Glutamatergic neuron (in vitro differentiated cells): ENCODE measurements around the gene YIPF7. TPM values are rescaled to one million over a fixed set of nuclear protein-coding genes. Genes with fewer than 3 reads are reported as not detected.

Experiments used
- DNase-seq: peaks from one replicate; pipeline ENCODE4 v3.0.0; 2022
- H3K27ac Mint-ChIP-seq: one replicate; pipeline ENCODE4 v1.8.0; 2020; ENCODE audit warnings: mild to moderate bottlenecking, mixed read lengths, inconsistent platforms; ENCODE audit not compliant: unreplicated experiment
- H3K27me3 Mint-ChIP-seq: one replicate; pipeline ENCODE4 v1.8.0; 2020; ENCODE audit warnings: mild to moderate bottlenecking, moderate library complexity, mixed read lengths, inconsistent platforms; ENCODE audit not compliant: unreplicated experiment
- H3K36me3 Mint-ChIP-seq: one replicate; pipeline ENCODE4 v1.8.0; 2020; ENCODE audit warnings: mild to moderate bottlenecking, mixed read lengths, inconsistent platforms; ENCODE audit not compliant: unreplicated experiment
- H3K4me1 Mint-ChIP-seq: one replicate; pipeline ENCODE4 v1.8.0; 2020; ENCODE audit warnings: mild to moderate bottlenecking, low read depth, mixed read lengths, inconsistent platforms; ENCODE audit not compliant: unreplicated experiment
- H3K4me3 Mint-ChIP-seq: one replicate; pipeline ENCODE4 v1.8.0; 2020; ENCODE audit warnings: mild to moderate bottlenecking, mixed read lengths, inconsistent platforms; ENCODE audit not compliant: unreplicated experiment
- H3K9me3 Mint-ChIP-seq: one replicate; pipeline ENCODE4 v1.8.0; 2020; ENCODE audit warnings: mild to moderate bottlenecking, moderate library complexity, mixed read lengths, inconsistent platforms; ENCODE audit not compliant: unreplicated experiment
- total RNA-seq: library from RNA; stranded (reverse); fragmentation: NEBNext Ultra II Directional; extraction: Animal tissue kit (Norgen Biotek cat#: 25700); gene quantifications from one replicate; pipeline ENCODE4 v1.2.1, GENCODE V29; 2021; ENCODE audit not compliant: unreplicated experiment
- TF ChIP-seq, protein P1 (sequence below): fragments of 200-600 bp; sonication (generic); IDR thresholded peaks from one replicate; pipeline ENCODE4 v1.5.0; 2021; ENCODE audit not compliant: partially characterized antibody, unreplicated experiment

Gene YIPF7
- total RNA-seq, 1 donor from 2014 or later = not detected

DNA sequence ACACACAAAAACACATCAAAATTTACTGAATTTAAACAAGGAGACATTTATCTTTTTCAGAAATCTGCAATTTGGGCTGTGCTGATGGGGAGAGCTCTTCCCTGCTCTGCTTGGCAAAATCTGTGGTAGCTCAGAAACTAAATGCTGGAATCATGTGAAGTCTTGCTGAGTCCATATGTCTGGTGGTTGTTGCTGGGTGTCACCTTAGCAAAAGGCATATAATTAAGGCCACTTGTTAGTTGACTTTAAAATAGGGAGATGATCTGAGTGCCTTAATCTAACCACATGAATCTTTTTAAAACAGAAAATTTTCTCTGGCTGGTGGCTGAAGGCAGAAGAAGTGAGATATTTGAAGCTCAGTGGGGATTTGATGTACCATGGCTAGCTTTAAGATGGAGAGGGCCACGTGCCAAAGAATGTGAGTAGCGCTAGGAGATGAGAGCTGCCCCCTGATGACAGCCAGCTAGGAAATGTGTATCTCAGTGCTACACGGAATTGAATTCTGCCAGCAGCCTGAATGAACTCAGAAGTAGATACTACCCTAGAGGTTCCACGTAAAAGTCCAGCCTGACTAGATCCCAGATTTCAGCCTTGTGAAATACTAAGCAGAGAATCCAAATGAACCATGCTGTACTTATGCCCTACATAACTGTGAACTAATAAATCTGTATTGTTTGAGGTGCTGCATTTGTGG is 19.2 kb upstream of the YIPF7 start:
- H3K27me3 Mint-ChIP-seq = no peaks in the 10 kb centered on the region
- no peak for DNase-seq
- TF ChIP-seq, protein P1, sequence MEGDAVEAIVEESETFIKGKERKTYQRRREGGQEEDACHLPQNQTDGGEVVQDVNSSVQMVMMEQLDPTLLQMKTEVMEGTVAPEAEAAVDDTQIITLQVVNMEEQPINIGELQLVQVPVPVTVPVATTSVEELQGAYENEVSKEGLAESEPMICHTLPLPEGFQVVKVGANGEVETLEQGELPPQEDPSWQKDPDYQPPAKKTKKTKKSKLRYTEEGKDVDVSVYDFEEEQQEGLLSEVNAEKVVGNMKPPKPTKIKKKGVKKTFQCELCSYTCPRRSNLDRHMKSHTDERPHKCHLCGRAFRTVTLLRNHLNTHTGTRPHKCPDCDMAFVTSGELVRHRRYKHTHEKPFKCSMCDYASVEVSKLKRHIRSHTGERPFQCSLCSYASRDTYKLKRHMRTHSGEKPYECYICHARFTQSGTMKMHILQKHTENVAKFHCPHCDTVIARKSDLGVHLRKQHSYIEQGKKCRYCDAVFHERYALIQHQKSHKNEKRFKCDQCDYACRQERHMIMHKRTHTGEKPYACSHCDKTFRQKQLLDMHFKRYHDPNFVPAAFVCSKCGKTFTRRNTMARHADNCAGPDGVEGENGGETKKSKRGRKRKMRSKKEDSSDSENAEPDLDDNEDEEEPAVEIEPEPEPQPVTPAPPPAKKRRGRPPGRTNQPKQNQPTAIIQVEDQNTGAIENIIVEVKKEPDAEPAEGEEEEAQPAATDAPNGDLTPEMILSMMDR = no peak

DNA sequence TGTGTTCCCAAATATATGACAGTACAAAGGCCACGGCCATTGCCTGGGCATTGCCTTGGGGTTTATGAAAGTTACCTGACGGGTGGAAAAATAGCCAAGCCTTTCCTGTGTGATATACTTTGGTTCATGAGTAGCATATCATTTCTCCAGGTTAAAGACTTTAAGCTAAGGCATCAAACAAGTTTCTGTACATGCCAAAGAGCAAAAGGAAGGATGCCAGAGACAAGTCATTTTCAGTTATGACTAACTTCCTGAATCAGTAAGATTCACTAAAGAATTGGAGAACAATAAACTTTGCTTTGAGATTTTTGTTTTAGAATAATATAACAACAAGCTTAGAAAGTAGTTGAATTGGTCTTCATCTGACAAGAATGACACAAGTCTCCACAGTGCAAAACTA is 17.1 kb upstream of the YIPF7 start:
- H3K4me3 Mint-ChIP-seq = no peak overlapping the region
- TF ChIP-seq, protein P1 = no peak
- no peaks in the 10 kb centered on the region for H3K4me1 Mint-ChIP-seq
- no peak for DNase-seq
- H3K9me3 Mint-ChIP-seq = no peaks in the 10 kb centered on the region
- no peak overlapping the region for H3K27ac Mint-ChIP-seq
- H3K27me3 Mint-ChIP-seq = no peaks in the 10 kb centered on the region
- no peaks in the 10 kb centered on the region for H3K36me3 Mint-ChIP-seq

More for the DNA sequence above, 19.2 kb upstream of the YIPF7 start:
- Mint-ChIP-seq H3K4me1 (no peaks in the 10 kb centered on the region), H3K4me3 (no peak overlapping the region), H3K36me3 (no peaks in the 10 kb centered on the region), H3K9me3 (peaks cover 1% of the 10 kb centered on the region), H3K27ac (no peak overlapping the region)

DNA sequence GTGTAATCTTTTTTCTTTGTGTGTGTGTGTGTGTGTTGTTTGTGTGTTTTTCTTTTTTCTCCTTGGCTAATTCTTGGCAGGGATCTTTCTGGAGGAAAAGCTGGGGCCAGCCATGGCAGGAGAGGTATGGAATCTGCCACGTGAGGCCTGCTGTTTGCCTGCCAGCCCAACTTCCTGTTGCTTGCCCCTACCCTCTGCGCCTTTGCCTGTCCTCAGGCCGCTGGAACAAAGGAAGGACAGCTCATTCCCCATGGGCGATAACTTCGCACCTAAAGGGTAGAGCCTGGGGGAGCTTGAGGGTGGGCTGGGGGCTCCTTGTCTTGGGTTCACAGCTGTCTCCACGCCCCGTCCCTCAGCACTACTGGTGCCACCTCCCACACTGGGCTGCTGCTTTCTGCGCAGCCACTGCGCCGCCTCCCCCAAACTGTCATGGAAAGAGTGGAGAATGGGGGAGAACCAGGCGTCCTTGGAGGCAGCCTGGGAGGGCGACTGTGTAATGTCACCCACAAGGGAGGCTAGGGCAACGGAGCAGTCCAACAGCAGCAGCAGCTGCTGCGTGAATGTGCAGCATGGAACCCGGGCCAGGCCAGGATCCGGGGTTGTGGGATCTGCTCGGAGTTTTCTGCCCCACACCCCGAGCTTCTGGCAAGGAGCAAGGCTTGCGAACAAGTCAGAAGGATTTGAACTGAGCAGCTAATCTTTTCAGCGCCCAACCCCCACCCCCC is 12.3 kb upstream of the YIPF7 start:
- H3K4me3 Mint-ChIP-seq = no peak overlapping the region
- no peaks in the 10 kb centered on the region for H3K27me3 Mint-ChIP-seq
- TF ChIP-seq, protein P1 = no peak
- no peak for DNase-seq
- no peaks in the 10 kb centered on the region for H3K9me3 Mint-ChIP-seq
- H3K27ac Mint-ChIP-seq = no peak overlapping the region
- H3K4me1 Mint-ChIP-seq = no peaks in the 10 kb centered on the region
- H3K36me3 Mint-ChIP-seq = no peaks in the 10 kb centered on the region

DNA sequence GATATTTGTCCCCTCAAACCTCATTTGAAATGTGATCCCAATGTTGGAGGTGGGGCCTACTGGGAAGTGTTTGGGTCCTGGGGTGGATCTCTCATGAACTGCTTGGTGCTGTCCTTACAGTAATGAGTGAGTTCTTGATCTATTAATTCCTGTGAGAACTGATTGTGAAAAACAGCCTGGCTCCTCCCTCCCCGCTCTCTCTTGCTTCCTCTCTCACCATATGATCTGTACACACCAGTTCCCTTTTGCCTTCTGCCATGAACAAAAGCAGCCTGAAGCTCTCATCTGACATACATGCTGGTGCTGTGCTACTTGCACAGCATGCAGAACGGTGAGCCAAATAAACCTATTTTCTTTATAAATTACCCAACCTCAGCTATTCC is 11.2 kb upstream of the YIPF7 start:
- DNase-seq = no peak
- no peaks in the 10 kb centered on the region for H3K4me1 Mint-ChIP-seq
- H3K4me3 Mint-ChIP-seq = no peak overlapping the region
- H3K9me3 Mint-ChIP-seq = no peaks in the 10 kb centered on the region
- no peak overlapping the region for H3K27ac Mint-ChIP-seq
- TF ChIP-seq, protein P1 = no peak
- no peaks in the 10 kb centered on the region for H3K36me3 Mint-ChIP-seq
- H3K27me3 Mint-ChIP-seq = no peaks in the 10 kb centered on the region

- TF ChIP-seq, protein P1 = no peak
- no peaks in the 10 kb centered on the region for H3K36me3 Mint-ChIP-seq
- H3K4me3 Mint-ChIP-seq = no peak overlapping the region
- H3K4me1 Mint-ChIP-seq = no peaks in the 10 kb centered on the region
- no peaks in the 10 kb centered on the region for H3K9me3 Mint-ChIP-seq
- DNase-seq = no peak
- H3K27ac Mint-ChIP-seq = no peak overlapping the region
- H3K27me3 Mint-ChIP-seq = no peaks in the 10 kb centered on the region
Measured at GRCh38 chr4:44661940-44662622, 10.7 kb upstream of the YIPF7 start.
